Stimulated activated CD8-positive, alpha-beta memory T cell treated with anti-CD3 and anti-CD28 coated beads, Interleukin-15, amount 100 ng/mL, for 1 hour (primary cell): ENCODE data around the gene SH3YL1.
A peak's percentile ranks its signal among the peaks of the same experiment; 100 is the strongest.

Source experiments
- DNase-seq: peaks from one replicate; pipeline ENCODE4 v3.0.0-alpha.2; 2020; ENCODE audit warnings: low read depth

The SH3YL1 gene

GRCh38 chr2:282371-283263 lies 18.8 kb upstream of the SH3YL1 start:
- DNase-seq = no peak

DNA sequence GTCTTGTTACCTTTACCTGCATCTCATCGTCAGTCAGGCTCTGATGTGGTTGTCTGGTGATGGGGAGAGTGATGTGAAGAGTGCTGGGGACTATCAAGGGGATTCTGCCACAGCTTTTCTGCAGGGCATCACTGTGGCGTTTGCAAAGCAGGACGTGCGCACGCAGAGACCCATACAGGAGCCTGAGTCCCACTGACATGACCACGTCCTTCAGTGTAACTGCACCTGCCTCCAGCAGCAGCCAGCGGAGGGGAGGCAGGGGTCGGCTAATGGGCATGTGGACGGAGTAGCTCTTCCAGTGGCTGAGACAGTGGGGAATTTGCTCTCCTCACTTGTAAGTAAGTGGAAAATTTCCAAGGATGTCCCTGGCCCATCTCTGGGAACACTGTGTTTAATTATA lies 17.5 kb upstream of the SH3YL1 start:
- no peak for DNase-seq

GRCh38 chr2:280650-281110 lies 16.8 kb upstream of the SH3YL1 start:
- no peak for DNase-seq

DNA sequence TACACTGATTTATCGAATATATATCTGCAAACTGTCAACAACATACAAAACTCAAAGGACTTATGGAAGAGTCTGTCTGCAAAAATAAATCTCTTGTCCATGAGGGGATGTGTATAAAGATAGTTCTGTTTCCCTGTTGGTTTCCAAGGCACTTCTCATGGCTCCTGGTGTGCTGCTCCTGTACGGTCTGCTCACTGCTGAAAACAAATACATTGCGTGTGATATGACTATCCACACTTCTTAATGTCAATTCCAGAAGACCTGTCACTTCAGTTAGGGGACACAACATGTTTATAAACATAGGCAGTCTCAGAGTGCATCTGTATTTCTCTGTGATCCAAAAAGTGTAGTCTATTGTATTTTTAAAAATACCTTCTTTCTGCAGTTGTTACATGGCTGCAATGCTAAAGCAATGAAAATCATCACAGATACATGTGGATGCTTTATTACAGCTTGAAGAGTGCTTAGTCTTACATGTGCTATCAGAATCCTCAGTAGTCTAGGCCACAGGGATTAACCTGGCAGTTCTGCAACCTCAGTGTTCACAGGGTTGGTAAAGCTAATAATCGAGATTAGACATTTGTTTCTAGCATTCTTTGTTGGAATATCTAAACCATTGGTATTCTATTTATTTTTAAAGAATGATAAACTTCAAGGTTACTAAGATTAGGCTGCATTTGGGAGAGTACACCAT lies 16.3 kb upstream of the SH3YL1 start:
- DNase-seq = no peak

GRCh38 chr2:279366-279765 lies 15.5 kb upstream of the SH3YL1 start:
- DNase-seq = no peak

DNA sequence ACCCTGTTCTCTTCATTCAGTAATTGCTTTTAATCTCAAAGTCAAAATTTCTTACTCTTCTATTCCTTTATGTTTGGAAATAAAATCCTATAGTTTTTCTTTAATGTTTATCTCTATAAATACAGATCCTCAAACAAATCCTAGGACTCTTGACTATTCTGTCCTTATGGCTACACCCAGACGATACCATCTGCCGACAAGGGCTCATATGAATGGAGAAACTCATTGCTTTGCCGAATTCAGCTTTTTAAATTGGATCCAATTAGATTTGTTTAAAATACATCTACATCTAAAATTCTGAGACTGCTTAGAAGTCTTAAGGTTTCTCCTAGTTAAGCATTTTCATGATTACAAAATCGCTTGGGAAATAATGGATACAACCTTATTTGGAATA lies 15.1 kb upstream of the SH3YL1 start:
- no peak for DNase-seq

DNA sequence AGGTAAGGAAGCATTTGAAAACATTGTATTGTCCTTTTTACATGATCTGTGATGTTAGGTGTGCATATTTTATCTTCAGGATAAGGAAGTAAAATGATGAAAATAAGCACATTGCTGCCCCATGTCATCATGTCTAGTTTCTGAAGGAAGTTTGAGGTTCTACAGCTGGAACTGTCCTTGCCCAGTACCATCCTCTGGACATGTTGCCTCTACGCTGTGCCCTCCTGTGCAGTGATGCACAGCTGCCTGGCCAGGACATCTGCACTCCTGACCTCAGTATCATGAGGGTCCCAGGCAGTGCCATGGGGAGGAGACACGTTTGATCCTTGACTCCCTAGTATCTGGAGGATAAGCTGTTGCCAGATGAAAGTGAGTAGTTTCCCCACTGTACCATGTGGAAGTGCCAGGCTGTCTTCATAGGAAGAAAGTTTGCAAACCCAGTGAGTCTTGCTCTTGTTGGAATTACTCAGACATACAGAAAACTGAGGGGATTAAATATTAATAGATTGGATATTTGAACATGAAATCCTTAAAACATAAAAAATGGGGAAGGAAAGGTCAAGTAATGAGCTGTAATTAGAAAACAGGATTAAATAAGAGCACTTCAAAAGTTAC lies 14.6 kb upstream of the SH3YL1 start:
- no peak for DNase-seq

- DNase-seq = no peak
Observed at GRCh38 chr2:275466-275865, 11.6 kb upstream of the SH3YL1 start.

DNA sequence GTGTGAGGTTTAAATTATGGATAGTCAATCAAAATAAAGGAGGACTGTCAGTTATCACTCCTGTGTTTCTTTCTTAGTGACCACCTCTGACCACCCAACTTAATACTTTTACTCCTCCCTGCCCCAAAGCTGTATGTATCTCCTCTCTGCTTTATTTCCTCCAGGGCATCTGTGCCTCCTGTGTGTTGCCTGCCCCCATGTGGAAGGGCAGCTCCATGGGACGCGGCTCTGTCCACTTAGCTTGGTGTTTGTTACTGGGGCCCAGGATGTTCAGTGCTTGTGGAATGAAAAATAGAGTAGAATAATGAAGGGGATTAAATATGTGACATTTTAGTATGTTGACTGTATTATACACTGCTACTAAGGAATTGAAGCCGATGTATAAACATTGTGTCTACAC lies 10.7 kb upstream of the SH3YL1 start:
- no peak for DNase-seq

DNA sequence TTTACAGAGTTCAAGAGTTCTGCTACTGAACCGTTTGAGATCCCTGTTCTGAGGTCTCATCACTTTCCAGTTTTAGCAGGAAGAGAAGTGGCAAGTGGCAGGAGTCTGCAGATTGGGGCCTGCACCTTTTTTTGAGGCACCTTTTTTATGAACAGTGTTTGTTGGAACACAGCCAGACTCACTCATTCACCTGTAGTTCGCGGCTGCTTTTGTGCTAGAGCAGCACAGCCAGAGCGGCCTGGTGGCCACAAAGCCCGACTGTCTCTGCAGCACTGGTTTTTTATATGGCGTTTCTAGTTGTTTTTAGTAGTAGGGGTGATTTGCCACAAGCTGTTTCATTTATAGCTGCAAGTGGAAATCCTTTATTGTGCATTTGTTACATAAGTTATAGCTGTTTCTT lies 9.5 kb upstream of the SH3YL1 start:
- DNase-seq = no peak

DNA sequence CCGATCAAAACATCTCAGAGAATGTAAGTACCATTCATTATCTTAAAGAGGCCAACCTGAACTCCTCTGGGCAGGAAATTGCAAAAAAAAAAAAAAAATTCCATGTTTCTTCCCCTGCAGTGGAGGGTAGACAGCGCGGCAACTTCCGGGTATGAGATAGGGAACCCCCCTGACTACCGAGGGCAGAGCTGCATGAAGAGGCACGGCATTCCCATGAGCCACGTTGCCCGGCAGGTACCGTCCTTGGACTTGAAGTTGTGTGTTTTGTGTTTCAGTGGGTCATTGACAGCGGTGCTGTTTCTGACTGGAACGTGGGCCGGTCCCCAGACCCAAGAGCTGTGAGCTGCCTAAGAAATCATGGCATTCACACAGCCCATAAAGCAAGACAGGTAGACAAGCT lies 8.1 kb upstream of the SH3YL1 start:
- DNase-seq = no peak

DNA sequence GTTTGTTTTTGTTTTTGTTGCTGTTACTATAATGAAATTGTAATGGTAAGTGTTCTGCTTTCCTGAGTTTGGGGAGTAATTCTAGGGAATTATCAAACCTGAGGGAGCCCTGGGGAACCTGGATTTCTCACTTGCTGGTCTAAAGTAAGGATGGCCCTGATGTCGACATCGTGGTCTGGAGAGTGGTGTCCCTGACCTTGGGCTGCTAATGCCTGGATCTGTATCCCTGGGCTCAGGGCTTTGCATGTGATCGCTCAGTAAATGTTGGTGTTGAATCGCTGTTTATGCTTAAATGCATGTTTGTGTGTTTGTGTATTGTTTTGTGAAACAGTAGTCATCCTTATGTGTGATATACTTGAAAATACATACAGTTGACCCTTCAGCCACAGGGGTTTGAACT lies 7.0 kb upstream of the SH3YL1 start:
- DNase-seq = no peak

- DNase-seq = no peak
Observed at GRCh38 chr2:269356-270030, 5.7 kb upstream of the SH3YL1 start.

DNA sequence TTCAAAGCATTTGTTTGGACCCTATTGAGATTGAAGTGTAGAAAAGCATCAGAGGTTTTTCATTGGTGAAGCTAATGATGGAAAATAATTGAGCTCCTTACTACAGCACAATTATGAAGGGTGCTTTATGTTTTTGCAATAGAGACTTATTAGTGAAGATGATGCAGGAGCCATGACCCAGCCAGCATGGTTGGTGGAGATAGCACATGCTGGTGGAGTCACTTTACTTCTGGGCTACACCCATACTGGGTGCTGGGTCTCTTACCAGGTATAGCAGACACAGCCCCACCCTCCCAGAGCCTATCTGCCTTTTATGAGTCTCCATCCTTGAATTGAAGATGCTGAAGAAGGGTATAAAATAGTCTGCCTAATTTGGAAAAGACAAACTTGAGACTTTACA lies 4.5 kb upstream of the SH3YL1 start:
- DNase-seq = no peak

DNA sequence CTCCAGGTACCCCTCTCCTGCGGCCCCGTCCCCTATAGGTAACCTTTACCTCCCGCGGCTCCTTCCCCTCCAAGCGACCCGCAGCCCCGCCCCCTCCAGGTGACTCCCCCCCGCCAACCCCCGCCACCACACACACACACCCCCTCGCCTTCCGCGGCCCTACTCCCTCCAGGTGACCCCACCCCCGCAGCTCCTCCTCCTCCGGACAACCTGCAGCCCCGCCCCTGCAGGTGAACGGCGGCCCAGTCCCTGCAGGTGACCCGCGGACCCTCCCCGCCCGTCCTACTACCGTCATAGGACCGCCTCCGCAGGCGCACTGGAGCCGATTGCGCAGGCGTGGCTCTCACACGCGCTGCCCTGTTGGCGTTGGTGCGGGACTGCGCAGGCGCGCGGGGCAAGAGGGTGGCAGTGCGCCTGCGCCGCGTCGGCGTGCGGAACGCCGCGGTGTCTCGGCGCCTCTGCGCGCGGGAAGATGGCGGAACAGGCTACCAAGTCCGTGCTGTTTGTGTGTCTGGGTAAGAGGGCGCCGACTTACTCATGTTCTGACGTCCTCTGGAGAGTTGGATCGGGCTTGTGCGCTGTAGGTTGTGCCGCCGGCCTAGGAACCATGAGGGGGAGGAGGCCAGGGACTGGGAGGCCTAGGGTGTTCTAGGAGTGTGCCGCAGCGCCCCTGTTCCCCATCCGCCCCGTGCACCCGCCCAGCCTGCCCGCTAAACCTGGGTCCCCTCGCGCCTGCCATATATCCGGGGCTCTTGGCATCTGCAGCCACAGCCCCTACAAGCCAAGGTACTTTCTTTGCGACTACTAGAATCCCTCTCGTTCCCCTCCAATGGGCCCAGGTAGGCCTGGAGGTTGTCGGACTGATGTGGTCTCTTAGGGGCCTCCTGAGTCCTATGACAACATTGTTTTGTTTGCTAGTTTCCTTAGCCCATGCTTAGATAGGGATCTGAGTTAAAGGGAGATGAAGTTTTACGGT lies 949 bp upstream of the SH3YL1 start, which contains the start of gene ACP1:
Gene ACP1 (plus strand): TSS at position 455 of the 976 bp plus-strand sequence. CDS start 18 bp downstream, at position 473.
- DNase-seq = peak; percentile 84

DNA sequence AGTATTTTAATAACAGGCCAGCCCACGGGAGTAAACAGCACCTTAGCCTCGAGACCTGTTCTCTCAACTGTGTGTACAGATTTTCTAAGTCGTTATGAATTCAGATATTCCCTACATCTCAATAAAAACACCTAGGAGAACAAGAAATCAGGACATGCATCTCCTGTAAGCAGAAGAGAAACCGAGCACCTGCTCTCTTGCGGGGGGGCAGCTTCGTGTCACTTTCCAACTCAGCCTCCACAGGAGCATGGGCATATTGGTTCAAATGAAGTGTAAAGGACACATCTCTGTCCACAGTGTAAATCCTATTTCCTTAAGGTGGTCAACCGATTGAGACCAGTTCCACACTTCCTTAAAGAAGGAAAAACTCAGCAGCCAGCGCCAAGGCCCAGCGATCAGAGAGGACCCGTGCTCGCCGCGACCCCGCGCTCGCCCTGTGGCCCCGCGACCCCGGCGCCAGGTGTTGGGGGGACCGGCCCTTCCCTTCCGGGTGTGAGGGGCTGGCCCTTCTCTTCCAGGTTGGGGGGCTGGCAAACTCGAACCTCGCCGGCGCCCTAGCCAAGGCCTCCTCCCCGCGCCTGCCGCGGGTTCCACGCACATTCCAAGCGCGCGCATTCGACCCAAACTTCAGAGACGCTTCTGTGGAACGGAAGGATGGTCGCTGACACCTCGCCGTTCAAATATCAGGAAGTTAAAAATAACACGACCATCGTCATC lies 652 bp downstream of the SH3YL1 start:
- DNase-seq = no peak

GRCh38 chr2:262117-262516 lies 1.7 kb downstream of the SH3YL1 start:
- no peak for DNase-seq

- DNase-seq = no peak
Observed at GRCh38 chr2:260507-261161, 3.2 kb downstream of the SH3YL1 start.

- DNase-seq = no peak
Observed at GRCh38 chr2:259789-260331, 4.0 kb downstream of the SH3YL1 start.

DNA sequence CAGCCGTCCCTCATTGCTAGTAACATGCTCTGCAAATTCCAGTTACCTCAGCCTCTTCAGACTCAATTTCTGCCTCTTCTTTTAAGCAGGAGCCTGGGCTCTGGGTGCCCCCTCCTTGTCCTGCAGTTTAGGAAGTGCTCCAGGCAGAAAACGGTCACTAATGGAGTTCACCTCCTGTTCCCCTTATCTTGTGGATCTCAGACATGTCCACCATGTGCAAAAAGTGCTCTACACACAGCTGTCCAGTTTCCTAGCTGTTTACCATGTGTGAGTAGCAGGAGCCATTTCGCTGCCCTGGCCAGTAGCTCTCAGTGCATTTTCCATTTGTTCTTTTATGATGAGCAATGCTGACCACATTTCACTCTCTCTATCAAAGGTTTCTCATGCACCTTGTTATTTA lies 4.9 kb downstream of the SH3YL1 start:
- no peak for DNase-seq
